SW480 (cell line): ENCODE measurements around the gene FAM236C.
"Not testable (repeated sequence)": the region's sequence is repeated elsewhere in the genome, so short reads cannot be mapped to it uniquely, and the experiment has no call there.

ENCODE experiments used
- DNase-seq: peaks from one replicate; pipeline ENCODE4 v3.0.0-alpha.2; 2016; ENCODE audit warnings: low spot score

FAM236C gene

DNA sequence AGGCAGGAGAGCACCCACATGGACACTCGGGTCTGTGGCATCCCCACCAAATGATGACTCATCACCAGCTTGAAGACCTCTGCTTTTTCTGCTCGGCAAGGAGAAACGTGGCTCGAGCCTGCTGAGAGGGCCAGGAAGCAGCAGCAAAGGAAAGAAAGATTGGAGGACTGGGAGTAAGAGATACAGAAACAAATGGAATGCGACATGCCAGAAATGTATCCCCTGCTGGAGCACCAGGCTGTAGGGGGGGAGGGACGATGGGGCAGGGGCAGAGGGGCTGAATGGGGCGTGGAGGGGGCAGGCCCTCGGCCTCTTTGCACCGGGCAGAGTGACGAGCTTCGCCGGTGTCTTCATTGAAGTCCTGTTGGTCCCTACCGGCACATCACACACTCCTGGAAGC is at the start of gene FAM236C:
Gene FAM236C, plus strand, starts transcription at position 301 of the 400 bp plus-strand sequence. CDS start 100 bp downstream, outside the sequence.
- DNase-seq: not testable (repeated sequence)

GRCh38 chrX:72882898-72883297 is 29.5 kb upstream of the FAM236C start:
- not testable (repeated sequence) for DNase-seq

GRCh38 chrX:72889740-72890139 is 22.7 kb upstream of the FAM236C start:
- DNase-seq: not testable (repeated sequence)

GRCh38 chrX:72916096-72916495 is 3.7 kb downstream of the FAM236C start:
- DNase-seq: not testable (repeated sequence)

GRCh38 chrX:72932283-72932682 is 19.9 kb downstream of the FAM236C start:
- DNase-seq: not testable (repeated sequence)

GRCh38 chrX:72936455-72936854 is 24.0 kb downstream of the FAM236C start:
- DNase-seq: not testable (repeated sequence)

- not testable (repeated sequence) for DNase-seq
These were observed 24.6 kb downstream of the FAM236C start for GRCh38 chrX:72936882-72937455.

DNA sequence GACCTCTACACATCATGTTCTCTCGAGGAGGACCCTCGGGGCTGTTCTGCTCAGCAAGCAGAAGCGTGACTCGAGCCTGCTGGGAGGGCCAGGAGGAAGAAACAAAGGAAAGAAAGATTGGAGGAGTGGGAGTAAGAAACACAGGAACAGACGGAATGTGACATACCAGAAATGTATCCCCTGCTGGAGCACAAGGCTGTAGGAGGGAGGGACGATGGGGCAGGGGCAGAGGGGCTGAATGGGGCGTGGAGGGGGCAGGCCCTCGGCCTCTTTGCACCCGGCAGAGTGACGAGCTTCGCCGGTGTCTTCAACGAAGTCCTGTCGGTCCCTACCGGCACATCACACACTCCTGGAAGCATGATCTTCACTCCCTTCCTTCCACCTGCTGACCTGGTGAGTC is 25.5 kb downstream of the FAM236C start, which contains the start of gene FAM236A:
Gene FAM236A, plus strand, starts transcription at position 301 of the 400 bp plus-strand sequence. Its CDS starts 57 bp downstream, at position 358.
- not testable (repeated sequence) for DNase-seq

GRCh38 chrX:72942272-72942671 is 29.9 kb downstream of the FAM236C start:
- not testable (repeated sequence) for DNase-seq

GRCh38 chrX:72943035-72943818 is 30.8 kb downstream of the FAM236C start:
- not testable (repeated sequence) for DNase-seq

DNA sequence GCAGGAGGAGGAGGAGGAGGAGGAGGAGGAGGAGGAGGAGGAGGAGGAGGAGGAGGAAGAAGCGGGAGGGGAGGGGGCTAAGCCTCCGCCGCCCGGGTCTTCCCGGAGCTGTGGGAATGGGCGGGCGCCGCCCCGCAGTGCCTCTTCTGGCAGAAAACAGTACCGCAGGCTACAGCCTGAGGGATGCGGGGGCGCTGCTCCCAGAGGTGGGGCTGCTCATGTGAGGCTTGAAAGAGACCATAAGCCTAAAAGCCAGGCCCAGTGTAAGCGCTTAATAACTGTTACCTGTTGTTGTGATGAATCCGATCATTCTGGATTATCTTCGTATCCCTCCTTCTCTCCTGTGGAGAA is 31.4 kb downstream of the FAM236C start, which contains the start of gene DMRTC1:
Gene DMRTC1, minus strand, starts transcription at position 19 of the 351 bp plus-strand sequence. CDS start 68,143 bp downstream, outside the sequence.
- DNase-seq: not testable (repeated sequence)

DNA sequence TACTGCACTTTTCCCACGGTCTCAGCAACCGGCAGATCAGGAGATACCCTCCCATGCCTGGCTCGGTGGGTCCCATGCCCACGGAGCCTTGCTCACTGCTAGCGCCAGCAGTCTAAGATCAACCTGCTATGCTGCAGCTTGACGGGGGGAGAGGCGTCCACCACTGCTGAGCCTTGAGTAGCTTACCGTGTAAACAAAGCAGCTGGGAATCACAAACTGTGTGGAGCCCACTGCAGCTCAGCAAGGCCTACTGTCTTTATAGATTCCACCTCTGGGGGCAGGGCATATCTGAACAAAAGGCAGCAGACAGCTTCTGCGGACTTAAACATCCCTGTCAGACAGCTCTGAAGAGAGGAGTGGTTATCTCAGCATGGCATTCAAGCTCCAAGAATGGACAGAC is 47.6 kb downstream of the FAM236C start:
- not testable (repeated sequence) for DNase-seq
